AG10803 (cell line): ENCODE measurements around the gene XRCC3.
"Not testable (repeated sequence)": the region's sequence is repeated elsewhere in the genome, so short reads cannot be mapped to it uniquely, and the experiment has no call there.

Source experiments
- DNase-seq: peaks from one replicate; pipeline ENCODE4 v3.0.0; 2010; ENCODE audit warnings: low read depth
- H3K4me3 ChIP-seq: 2 replicates; pipeline ENCODE4 v1.5.1; 2011; ENCODE audit warnings: mild to moderate bottlenecking, low read length, control low read depth
- TF ChIP-seq, protein P1 (sequence below): conservative IDR thresholded peaks from 2 replicates; pipeline ENCODE4 v1.5.1; 2011; ENCODE audit warnings: mild to moderate bottlenecking, low read length, control low read depth, inconsistent platforms

Gene XRCC3

DNA sequence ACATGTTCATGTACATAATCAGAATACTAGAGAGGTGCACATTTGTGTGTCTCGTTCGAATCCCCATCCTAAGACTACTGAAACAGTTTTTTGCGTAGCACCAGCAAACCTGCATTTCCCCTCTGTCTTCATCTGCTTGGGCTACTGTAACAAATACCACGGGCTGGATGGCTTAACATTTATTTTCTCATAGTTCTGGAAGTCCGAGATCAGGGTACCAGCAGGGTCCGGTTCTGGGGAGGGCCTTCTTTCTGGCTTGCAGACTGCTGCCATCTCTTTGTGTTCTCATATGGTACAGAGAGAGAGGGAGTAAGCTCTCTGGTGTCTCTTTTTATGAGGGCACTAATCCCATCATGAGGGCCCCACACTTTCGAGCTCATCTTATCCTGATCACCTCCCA, 55.6 kb downstream of the XRCC3 start:
- no peak overlapping the region for H3K4me3 ChIP-seq
- TF ChIP-seq, protein P1, sequence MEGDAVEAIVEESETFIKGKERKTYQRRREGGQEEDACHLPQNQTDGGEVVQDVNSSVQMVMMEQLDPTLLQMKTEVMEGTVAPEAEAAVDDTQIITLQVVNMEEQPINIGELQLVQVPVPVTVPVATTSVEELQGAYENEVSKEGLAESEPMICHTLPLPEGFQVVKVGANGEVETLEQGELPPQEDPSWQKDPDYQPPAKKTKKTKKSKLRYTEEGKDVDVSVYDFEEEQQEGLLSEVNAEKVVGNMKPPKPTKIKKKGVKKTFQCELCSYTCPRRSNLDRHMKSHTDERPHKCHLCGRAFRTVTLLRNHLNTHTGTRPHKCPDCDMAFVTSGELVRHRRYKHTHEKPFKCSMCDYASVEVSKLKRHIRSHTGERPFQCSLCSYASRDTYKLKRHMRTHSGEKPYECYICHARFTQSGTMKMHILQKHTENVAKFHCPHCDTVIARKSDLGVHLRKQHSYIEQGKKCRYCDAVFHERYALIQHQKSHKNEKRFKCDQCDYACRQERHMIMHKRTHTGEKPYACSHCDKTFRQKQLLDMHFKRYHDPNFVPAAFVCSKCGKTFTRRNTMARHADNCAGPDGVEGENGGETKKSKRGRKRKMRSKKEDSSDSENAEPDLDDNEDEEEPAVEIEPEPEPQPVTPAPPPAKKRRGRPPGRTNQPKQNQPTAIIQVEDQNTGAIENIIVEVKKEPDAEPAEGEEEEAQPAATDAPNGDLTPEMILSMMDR = no peak
- no peak for DNase-seq

DNA sequence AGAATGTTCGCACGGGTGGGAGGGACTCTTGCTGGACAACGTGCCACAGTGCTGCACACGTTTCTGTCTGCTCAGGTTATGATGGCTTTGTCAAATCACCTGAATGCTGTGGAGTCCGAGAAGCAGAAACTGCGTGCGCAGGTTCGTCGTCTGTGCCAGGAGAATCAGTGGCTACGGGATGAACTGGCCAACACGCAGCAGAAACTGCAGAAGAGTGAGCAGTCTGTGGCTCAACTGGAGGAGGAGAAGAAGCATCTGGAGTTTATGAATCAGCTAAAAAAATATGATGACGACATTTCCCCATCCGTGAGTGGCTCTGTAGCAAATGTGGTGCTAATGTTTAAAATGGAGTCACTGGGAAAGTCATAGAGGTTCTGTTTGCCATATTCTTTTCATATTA, 57.8 kb downstream of the XRCC3 start:
- TF ChIP-seq, protein P1 = no peak
- peak; percentile 91 for DNase-seq
- peak overlapping the region; percentile 27 for H3K4me3 ChIP-seq

DNA sequence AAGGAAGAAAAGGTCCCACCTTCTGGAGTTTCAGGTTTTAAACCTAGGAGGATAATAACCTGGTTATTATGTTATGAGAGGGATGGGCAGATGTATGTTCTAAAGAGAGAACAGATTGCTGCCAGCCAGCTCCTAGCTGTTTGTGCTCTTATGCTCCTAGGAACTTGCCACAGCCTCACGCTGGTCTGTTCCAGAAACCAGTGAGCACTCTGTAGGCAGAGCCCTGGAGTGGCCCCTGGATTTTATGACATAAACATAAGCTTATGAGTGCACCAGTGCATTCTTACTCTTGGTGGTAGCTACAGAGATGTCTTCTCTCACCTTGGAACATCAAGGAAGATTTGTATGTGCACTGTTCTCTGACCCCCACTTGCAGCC, 58.5 kb downstream of the XRCC3 start:
- TF ChIP-seq, protein P1 = no peak
- no peak overlapping the region for H3K4me3 ChIP-seq
- DNase-seq = no peak

DNA sequence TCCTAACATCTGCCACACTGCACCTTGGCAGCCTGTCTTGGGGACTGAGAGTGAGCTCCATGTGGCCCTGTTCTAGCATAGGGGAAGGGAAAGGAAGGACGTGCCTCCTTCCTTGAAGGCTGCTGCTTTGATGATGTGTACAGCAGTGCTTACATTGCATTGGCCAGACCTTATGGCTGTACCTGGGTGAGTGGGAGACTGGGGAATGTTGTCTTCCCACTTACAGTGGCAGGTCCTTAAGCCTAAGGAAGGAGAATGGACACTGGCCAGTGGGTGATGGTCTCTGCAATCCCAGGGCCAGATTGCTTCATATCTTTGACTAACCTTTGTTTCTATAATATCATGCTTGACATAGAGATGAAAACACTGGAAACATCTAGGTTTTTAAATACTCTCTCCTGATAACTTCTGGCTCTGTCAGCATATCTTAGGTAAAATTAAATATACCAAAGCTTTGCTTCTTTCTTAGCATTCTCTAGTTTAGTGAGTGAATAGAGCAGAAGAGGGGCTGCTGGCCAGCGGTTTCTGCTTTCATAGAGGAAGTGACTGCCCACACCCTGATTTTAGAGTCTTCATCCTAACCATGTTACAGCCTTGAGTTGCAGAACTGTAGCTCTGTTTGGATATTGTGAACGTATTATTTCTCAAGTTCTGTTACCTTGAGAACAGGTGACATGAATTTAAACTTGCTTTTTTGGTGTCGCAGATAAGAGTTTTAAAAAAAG, 59.1 kb downstream of the XRCC3 start:
- no peak overlapping the region for H3K4me3 ChIP-seq
- TF ChIP-seq, protein P1 = no peak
- DNase-seq = peak; percentile 35

DNA sequence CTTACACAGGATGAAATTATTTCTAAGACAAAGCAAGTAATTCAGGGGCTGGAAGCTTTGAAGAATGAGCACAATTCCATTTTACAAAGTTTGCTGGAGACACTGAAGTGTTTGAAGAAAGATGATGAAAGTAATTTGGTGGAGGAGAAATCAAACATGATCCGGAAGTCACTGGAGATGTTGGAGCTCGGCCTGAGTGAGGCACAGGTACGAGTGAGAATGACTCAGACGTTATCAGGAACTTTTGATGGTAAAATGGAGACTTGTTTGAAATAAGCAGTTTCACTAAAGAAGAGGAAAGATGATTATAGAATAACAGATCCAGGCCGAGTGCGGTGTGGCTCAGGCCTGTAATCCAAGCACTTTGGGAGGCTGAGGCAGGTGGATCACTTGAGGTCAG, 60.6 kb downstream of the XRCC3 start:
- TF ChIP-seq, protein P1 = no peak
- no peak for DNase-seq
- no peak overlapping the region for H3K4me3 ChIP-seq

DNA sequence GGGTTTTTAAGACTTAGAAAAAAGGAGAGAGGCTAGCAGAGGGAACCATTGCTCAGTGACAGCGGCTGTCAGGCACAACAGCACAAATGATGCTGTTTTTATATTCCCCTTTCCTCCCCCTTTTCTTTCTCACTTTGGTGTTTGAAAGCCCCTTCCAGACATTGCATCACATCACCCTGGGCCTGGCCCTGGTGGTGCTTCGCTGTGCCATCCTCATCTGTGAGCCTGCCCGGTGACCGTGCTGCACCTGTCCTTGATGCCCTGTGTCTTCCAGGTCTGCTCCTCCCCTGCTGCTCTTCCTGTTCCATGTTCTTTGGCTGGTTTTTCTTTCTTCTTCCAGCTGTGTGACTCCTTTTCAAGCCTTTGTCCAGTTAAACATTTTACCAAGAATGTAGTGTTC, 61.4 kb downstream of the XRCC3 start:
- TF ChIP-seq, protein P1 = no peak; the same call in 1 of the 2 replicates
- DNase-seq = no peak
- H3K4me3 ChIP-seq = no peak overlapping the region

DNA sequence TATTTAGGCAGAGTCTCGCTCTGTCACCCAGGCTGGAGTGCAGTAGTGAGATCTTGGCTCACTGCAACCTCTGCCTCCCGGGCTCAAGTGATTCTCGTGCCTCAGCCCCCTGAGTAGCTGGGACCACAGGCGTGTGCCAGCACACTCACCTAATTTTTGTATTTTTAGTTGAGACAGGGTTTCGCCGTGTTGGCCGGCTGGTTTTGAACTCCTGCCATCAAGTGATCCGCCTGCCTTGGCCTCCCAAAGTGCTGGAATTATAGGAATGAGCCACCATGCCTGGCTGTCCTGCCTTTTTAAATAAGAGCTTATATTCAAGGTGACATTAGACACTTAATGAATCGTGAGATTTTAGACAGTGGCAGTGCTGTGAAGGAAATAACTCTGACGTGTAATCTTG, 61.9 kb downstream of the XRCC3 start:
- not testable (repeated sequence) for H3K4me3 ChIP-seq
- peak; percentile 55 for DNase-seq
